OCI-M1 (cell line): ENCODE measurements around the gene APPL1.

Experiments
- DNase-seq: peaks from one replicate; lab custom pipeline; 2025; lab: John Stamatoyannopoulos, UW

APPL1 gene, protein sequence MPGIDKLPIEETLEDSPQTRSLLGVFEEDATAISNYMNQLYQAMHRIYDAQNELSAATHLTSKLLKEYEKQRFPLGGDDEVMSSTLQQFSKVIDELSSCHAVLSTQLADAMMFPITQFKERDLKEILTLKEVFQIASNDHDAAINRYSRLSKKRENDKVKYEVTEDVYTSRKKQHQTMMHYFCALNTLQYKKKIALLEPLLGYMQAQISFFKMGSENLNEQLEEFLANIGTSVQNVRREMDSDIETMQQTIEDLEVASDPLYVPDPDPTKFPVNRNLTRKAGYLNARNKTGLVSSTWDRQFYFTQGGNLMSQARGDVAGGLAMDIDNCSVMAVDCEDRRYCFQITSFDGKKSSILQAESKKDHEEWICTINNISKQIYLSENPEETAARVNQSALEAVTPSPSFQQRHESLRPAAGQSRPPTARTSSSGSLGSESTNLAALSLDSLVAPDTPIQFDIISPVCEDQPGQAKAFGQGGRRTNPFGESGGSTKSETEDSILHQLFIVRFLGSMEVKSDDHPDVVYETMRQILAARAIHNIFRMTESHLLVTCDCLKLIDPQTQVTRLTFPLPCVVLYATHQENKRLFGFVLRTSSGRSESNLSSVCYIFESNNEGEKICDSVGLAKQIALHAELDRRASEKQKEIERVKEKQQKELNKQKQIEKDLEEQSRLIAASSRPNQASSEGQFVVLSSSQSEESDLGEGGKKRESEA

GRCh38 chr3:57227204-57227929 lies at the start of gene APPL1:
APPL1 (plus strand) TSS chr3:57227729; CDS start chr3:57227884, 155 bp downstream.
- DNase-seq: peak; percentile 92

GRCh38 chr3:57179580-57180410 lies 47.7 kb upstream of the APPL1 start:
- peak; percentile 38 for DNase-seq

DNA sequence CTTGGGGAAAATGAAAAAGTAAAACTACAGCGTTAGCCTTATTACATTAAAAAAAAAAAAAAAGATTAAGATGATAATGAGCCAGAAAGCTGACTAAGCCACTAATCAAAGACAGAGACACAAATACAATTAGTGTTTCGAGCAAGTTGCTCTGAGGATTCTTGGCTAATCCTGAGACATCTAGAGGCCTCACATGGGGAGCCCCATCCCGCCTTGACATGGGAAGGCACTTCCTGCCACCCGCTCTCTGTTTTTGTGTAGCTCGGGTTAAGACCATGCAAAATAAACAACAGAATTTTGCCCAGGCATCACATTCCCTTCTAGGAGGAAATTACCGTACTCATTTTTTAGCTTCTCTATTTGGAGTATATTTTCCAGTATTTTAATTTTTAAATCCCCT lies 43.0 kb upstream of the APPL1 start:
- no peak for DNase-seq

DNA sequence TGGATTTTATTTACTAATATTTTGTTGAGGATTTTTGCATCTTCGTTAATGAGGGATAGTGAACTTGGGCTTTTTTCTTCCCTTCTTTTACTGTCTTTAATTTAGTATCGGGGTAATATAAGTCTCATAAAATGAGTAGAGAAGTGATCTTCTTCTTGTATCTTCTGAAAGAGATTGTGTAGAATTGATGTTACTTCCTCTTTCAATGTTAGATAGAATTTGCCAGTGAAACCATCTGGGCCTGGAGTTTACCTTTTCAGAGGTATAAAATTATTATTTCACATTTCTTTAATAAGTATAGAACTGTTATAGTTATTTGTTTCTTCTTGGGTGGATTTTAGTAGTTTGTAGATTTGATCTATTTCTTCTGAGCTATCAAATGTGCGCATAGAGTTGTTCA lies 35.5 kb upstream of the APPL1 start:
- DNase-seq: no peak

- DNase-seq: no peak
Measured at GRCh38 chr3:57194641-57195040, 32.9 kb upstream of the APPL1 start.

- DNase-seq: no peak
Measured at GRCh38 chr3:57199895-57200297, 27.6 kb upstream of the APPL1 start, which contains the start of gene HESX1. HESX1 (minus strand) TSS chr3:57199978; CDS start chr3:57199918, 60 bp downstream.

GRCh38 chr3:57206423-57206822 lies 21.1 kb upstream of the APPL1 start:
- DNase-seq: no peak

- DNase-seq: peak; percentile 17
Measured at GRCh38 chr3:57221883-57222282, 5.6 kb upstream of the APPL1 start.

GRCh38 chr3:57224856-57225255 lies 2.7 kb upstream of the APPL1 start:
- DNase-seq: no peak

GRCh38 chr3:57226176-57226575 lies 1.4 kb upstream of the APPL1 start:
- peak; percentile 60 for DNase-seq

DNA sequence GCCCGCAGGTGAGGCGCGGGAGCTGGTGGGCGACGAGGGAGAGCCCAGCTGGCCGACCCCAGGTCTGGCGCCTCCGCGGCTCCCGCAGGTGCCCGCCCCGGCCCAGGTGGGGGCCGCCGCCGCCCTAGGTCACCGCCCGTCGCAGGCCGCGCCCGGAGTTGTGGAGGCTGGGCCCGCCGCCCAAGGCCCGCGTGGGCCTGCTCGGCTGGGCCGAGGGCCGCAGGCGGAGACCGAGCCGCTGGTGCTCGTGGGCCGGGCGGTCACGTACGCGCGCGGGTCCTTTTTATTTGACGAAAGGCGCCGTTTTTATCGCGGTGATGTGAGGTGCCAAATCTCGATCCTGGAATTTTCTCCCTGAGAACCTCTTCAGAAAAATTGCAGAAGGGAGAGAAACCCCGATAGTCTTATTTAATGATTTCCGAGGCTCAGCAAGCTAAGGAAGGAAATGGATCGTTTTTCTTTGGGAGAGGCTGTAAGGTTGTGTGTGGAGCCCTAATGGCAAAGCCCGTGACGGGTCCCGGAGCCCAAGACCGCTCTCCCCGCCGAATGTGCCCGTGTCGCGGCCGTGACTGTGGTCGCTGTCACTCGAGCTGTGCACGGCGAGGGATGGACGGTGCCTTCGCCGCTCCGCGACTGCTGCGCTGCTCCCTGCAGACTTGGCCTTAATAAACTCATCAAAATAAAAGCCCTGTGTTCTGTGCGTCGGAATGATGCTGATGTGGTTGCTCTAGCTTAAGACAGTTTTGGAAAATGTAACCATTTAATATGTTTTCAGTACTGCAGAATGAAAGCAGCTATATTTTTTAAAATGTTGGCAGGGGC lies 612 bp downstream of the APPL1 start:
- DNase-seq: peak; percentile 72

DNA sequence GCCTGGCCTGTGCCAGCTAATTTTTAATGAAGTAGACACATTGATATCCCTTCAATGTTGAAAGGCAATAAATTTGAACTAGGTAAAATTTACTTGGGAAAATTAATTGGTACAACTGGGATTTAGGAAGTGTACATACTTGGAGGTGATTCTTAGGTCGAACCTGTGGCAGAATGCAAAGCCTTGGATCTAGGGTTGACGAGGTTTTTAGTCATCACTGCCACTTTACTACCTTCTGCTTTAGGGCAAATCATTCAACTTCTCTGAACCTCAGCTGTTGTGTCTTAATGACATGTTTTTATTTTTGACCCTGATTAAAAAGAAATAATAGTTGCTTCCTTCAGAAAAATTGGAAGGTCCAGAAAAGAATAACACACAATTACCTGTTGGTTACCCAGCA lies 2.5 kb downstream of the APPL1 start:
- no peak for DNase-seq

DNA sequence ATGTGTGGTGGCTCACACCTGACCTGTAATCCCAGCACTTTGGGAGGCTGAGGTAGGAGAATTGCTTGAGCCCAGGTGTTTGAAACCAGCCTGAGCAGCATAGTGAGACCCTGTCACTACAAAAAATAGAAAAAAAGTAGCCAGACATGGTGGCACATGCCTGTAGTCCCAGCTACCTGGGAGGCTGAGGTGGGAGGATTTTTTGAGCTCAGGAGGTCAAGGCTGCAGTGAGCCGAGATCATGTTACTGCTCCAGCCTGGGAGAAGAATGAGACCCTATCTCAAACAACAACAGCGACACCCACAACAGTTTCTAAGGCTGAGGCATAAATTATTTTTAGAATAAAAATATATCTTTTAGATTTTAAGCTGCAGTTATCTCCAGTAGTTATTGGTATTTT lies 6.3 kb downstream of the APPL1 start:
- no peak for DNase-seq

DNA sequence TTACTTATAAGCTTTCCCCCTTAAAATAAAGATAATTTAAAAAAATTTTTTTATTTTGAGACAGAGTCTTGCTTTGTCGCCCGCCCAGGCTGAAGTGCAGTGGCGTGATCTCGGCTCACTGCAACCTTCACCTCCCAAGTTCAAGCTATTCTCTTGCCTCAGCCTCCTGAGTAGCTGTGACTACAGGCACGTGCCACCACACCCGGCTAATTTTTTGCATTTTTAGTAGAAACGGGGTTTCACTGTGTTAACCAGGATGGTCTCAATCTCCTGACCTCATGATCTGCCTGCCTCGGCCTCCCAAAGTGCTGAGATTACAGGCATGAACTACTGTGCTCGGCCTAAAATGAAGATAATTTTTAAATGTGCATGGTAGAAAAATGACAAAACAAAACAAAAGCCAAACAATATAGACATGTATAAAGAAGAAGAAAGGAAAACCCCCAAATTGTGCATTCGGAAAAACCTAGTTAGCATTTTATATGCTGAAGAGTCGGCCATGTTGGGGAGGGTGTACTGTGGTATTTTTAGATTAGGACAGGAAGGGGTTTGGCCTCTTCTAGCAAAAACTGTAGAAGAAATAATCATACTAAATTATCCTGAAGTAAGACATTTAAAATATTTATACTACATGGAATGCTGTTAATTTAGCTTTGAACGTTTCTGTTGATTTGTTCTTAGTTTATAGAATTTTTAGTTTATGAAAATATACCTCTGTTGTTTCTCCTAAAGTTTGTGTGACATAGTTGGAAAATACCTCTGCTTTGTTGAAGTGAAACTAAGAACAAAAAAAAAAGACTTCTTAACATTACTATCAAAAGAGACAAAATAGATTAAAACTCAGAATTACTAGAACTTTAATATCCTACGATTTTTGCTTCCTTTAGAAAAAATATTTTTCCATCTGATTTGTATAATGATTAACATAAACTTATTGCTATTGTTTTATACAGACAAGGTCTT lies 7.4 kb downstream of the APPL1 start:
- no peak for DNase-seq

DNA sequence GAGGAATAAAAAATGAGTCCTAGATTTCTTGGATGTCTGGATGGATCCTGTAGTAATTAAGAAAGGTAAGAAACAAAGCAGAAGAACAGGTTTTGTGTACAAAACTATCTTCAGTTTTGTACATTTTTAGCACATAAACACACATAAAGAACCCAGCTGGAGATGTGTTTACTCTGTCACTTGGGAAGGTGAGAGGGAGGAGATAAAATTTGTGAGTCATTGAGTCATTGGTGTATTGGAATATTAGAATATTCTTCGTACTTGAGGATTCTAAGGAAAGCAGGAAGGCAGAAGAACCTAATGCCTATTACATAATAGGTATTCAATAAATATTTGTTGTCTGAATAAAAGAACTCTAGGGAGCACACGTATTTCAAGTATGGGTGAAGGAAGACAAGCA lies 17.4 kb downstream of the APPL1 start:
- no peak for DNase-seq

- no peak for DNase-seq
Measured at GRCh38 chr3:57252404-57252803, 24.9 kb downstream of the APPL1 start.

DNA sequence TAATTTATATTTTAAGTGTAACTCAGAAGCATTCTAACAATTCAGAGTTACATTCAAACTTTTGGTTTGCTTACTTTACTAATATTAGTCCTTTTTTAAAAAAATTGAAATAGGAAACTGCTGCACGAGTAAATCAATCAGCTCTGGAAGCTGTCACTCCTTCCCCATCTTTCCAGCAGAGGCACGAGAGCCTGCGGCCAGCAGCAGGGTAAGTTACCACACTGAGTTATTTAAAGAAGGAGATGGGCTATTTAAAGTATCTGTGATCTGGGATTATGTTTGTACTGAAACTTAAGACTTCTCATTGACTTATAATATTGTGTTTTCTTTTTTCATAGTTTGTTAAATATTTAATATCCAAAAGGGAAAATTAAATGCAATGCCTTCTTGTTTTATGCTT lies 29.3 kb downstream of the APPL1 start:
- DNase-seq: no peak

GRCh38 chr3:57257678-57258077 lies 30.1 kb downstream of the APPL1 start:
- DNase-seq: no peak

DNA sequence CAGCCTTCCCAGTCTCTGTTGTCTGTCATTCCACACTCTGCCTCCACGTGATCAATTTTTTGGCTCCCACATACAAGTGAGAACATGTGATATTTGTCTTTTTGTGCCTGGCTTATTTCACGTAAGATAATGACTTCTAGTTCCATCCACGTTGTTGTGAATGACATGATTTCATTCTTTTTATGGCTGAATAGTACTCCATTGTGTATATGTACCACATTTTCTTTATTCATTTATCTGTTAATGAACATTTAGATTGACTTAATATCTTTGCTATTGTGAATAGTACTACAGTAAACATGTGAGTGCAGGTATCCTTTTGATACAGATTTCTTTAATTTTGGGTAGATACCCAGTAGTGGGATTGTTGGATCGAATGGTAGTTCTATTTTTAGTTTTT lies 33.6 kb downstream of the APPL1 start:
- DNase-seq: no peak

- no peak for DNase-seq
Measured at GRCh38 chr3:57261929-57262328, 34.4 kb downstream of the APPL1 start.
